GM12878 (cell line): ENCODE measurements around the gene SMAD2. TPM values are rescaled to one million over a fixed set of nuclear protein-coding genes. Genes with fewer than 3 reads are reported as not detected.

Source experiments
- ATAC-seq: fragments of 200-7000 bp; cut with Tn5 transposase; 3 replicates; pipeline ENCODE4 v1.9.1; 2020; ENCODE audit warnings: mild to moderate bottlenecking, moderate library complexity
- BruUV-seq: library from RNA; stranded (reverse); fragments of 400-500 nt; replicated peaks from 2 replicates; lab custom pipeline; 2021; lab: Mats Ljungman, UMichigan
- CTCF ChIA-PET: fragments of 300-600 bp; sonication (Branson Sonifier 250); formaldehyde crosslinking; extraction: SDS; loops from one replicate; lab custom pipeline; 2021; ENCODE audit warnings: inconsistent platforms; lab: Yijun Ruan, JAX
- POLR2A ChIA-PET: fragments of 350-600 bp; formaldehyde crosslinking; extraction: SDS; loops from one replicate; lab custom pipeline; 2021; ENCODE audit warnings: inconsistent platforms; lab: Charles Lee
- RAD21 ChIA-PET: fragments of 300-600 bp; sonication (Branson Sonifier 250); formaldehyde crosslinking; loops from one replicate; lab custom pipeline; 2023; ENCODE audit warnings: antibody characterized with exemption; ENCODE audit not compliant: unreplicated experiment; lab: Charles Lee
- SMC1A ChIA-PET: fragments of 300-600 bp; sonication (Branson Sonifier 250); formaldehyde crosslinking; loops from one replicate; lab custom pipeline; 2023; ENCODE audit not compliant: unreplicated experiment, uncharacterized antibody; lab: Charles Lee
- DNase-seq: peaks from one replicate; pipeline ENCODE4 v3.0.0-alpha.2; 2011; ENCODE audit warnings: low read depth, low spot score
- FAIRE-seq: peaks from 3 replicates; lab custom pipeline; 2011; peaks lifted over from hg19 to GRCh38; lab: Jason Lieb, UNC
- H2AFZ ChIP-seq: 2 replicates; pipeline ENCODE4 v1.6.0; 2011; ENCODE audit warnings: low read depth, low read length, control low read depth; ENCODE audit not compliant: control insufficient read depth
- H3K27ac ChIP-seq: 2 replicates; pipeline ENCODE4 v1.5.1; 2011; ENCODE audit warnings: control low read depth; ENCODE audit not compliant: control insufficient read depth, insufficient read depth
- H3K27me3 ChIP-seq, 2 experiments: replicated peaks in 1 of 2; 2 replicates each; pipeline versions ENCODE4 v1.6.0 to v1.6.1; 2011; ENCODE audit warnings: low read length in 1 of 2; ENCODE audit not compliant: control insufficient read depth in 2 of 2, insufficient read depth in 2 of 2
- H3K36me3 ChIP-seq, 2 experiments: 2 replicates each; pipeline ENCODE4 v1.5.1; 2011; ENCODE audit warnings: low read length in 1 of 2; ENCODE audit not compliant: control insufficient read depth in 2 of 2, insufficient read depth in 2 of 2
- H3K4me1 ChIP-seq: 2 replicates; pipeline ENCODE4 v1.6.1; 2011; ENCODE audit warnings: mild to moderate bottlenecking, low read length, moderate library complexity, mixed read lengths; ENCODE audit not compliant: control insufficient read depth, insufficient read depth
- H3K4me2 ChIP-seq: 2 replicates; pipeline ENCODE4 v1.6.0; 2011; ENCODE audit warnings: control low read depth; ENCODE audit not compliant: control insufficient read depth, insufficient read depth
- H3K4me3 ChIP-seq: fragments of 200-600 bp; sonication (generic); 2 replicates; pipeline ENCODE4 v1.5.1; 2016
- H3K79me2 ChIP-seq: 2 replicates; pipeline ENCODE4 v1.6.0; 2011; ENCODE audit warnings: low read length; ENCODE audit not compliant: control insufficient read depth, insufficient read depth
- H3K9ac ChIP-seq: 2 replicates; pipeline ENCODE4 v1.8.0; 2011; ENCODE audit warnings: low read length, control low read depth, mixed read lengths; ENCODE audit not compliant: control insufficient read depth, insufficient read depth
- H3K9me3 ChIP-seq: replicated peaks from 3 replicates; pipeline ENCODE4 v1.5.1; 2011; ENCODE audit warnings: mild to moderate bottlenecking, low read length; ENCODE audit not compliant: control insufficient read depth, insufficient read depth
- H4K20me1 ChIP-seq: 2 replicates; pipeline ENCODE4 v1.6.0; 2011; ENCODE audit not compliant: control insufficient read depth, insufficient read depth
- CREB1 ChIP-seq: IDR thresholded peaks from 2 replicates; pipeline ENCODE4 v1.6.1; 2012; ENCODE audit warnings: low read depth, mild to moderate bottlenecking, inconsistent platforms
- HDAC2 ChIP-seq: fragments of 200-600 bp; sonication (generic); IDR thresholded peaks from 2 replicates; pipeline ENCODE4 v1.6.1; 2017
- IKZF2 ChIP-seq, 2 experiments: fragments of 450-650 bp; IDR thresholded peaks; 2 replicates each; pipeline ENCODE4 v1.6.1; 2017; ENCODE audit warnings: mild to moderate bottlenecking in 2 of 2, moderate library complexity in 2 of 2
- MEF2B ChIP-seq: fragments of 450-650 bp; IDR thresholded peaks from 2 replicates; pipeline ENCODE4 v1.6.1; 2018; ENCODE audit warnings: mild to moderate bottlenecking, moderate library complexity; ENCODE audit not compliant: partially characterized antibody, poor library complexity, severe bottlenecking
- NBN ChIP-seq: fragments of 450-650 bp; IDR thresholded peaks from 2 replicates; pipeline ENCODE4 v1.6.1; 2016
- NFYA ChIP-seq: IDR thresholded peaks from 2 replicates; pipeline ENCODE4 v1.6.1; 2011; ENCODE audit warnings: low read depth, mild to moderate bottlenecking, low read length, improper control_type of control experiment, borderline replicate concordance
- SUZ12 ChIP-seq: fragments of 200-600 bp; sonication (generic); IDR thresholded peaks from one replicate; pipeline ENCODE4 v1.6.1; 2018; ENCODE audit warnings: antibody characterized with exemption, mild to moderate bottlenecking; ENCODE audit not compliant: unreplicated experiment
- USF2 ChIP-seq: IDR thresholded peaks from 2 replicates; pipeline ENCODE4 v1.6.1; 2011; ENCODE audit warnings: low read depth, low read length, improper control_type of control experiment, borderline replicate concordance
- ZZZ3 ChIP-seq: IDR thresholded peaks from 2 replicates; pipeline ENCODE4 v1.6.1; 2011; ENCODE audit warnings: low read depth; ENCODE audit not compliant: control insufficient read depth, insufficient read length
- WGBS: methylation state at CpG from one replicate; pipeline ENCODE4 v1.1.6; 2016; ENCODE audit warnings: low lambda C conversion rate; ENCODE audit not compliant: insufficient replicate concordance, insufficient coverage; ENCODE audit errors: missing lambda C conversion rate; 5-methylcytosine and 5-hydroxymethylcytosine counted together
- in situ Hi-C: fragments of 300-500 bp; cut with MboI; formaldehyde crosslinking; loops from 9 replicates; pipeline ENCODE4 v1.14.3; 2018; ENCODE audit warnings: mixed read lengths
- intact Hi-C: fragments of 100-400 bp; cut with micrococcal nuclease; formaldehyde crosslinking; loops from one replicate; pipeline ENCODE4 v1.14.2; 2022; ENCODE audit not compliant: unreplicated experiment
- polyA plus RNA-seq, 11 experiments: library from polyadenylated mRNA; depleted of rRNA in 4 of 11; unstranded in 6 of 11; stranded (reverse) in 5 of 11; fragments of >200 nt; fragmentation: Nextera tagmentation in 4 of 11; fragmentation: Illumina TruSeq in 1 of 11; extraction: Ambion mirVana in 4 of 11; extraction: Trizol in 1 of 11; gene quantifications; 1 replicate in 1 of 11; 2 replicates in 10 of 11; pipeline versions ENCODE4 v1.2.1 to v1.2.3, GENCODE V29; 2011 to 2016; ENCODE audit warnings: inconsistent platforms in 2 of 11, missing spikeins in 2 of 11, low read depth in 1 of 11
- total RNA-seq, 4 experiments: library from RNA; depleted of rRNA in 3 of 4; stranded (reverse); fragments of >200 nt in 3 of 4; fragmentation: Illumina TruSeq in 1 of 4; extraction: Trizol in 1 of 4; gene quantifications; 2 replicates each; pipeline versions ENCODE4 v1.2.1 to v1.2.3, GENCODE V29; 2013 to 2021
- TF ChIP-seq, protein P1 (sequence below): IDR thresholded peaks from 2 replicates; pipeline ENCODE4 v1.6.1; 2012; ENCODE audit warnings: improper control_type of control experiment, low read depth, low read length; ENCODE audit not compliant: insufficient replicate concordance

Gene SMAD2
- total and polyA plus RNA-seq, 10 of the 15 experiments (the other 5 are each of a cell fraction or from before 2014, with no cell fraction given): 28.8 to 111 (median 65.8) TPM

GRCh38 chr18:47901624-47902362, 28.7 kb downstream of the SMAD2 start (continued):
- 0 out of 2 replicates have a peak, but pooled peaks have one; percentile 59 for TF ChIP-seq NBN
- TF ChIP-seq MEF2B: peak; percentile 55
- peak in 1 of 2 experiments; percentile 20; a peak in 2 of 4 replicates for TF ChIP-seq IKZF2 (IDR thresholded peaks at IDR 0.05)
- TF ChIP-seq, all 136 proteins: peak for 13

- POLR2A ChIA-PET: interaction anchor here (1.0 to 1.7 kb wide), 4 partner anchors 11 to 32 kb away, joined by 3 to 6 read pairs (median 4); no protein-coding TSS in a partner anchor
- no peak overlapping the region for H3K4me2 ChIP-seq
- peaks cover 14% of the 10 kb centered on the region; the same call in 1 of the 2 replicates for H3K4me1 ChIP-seq
- WGBS: 96% methylated on average over 5 of the region's 5 CpGs
- no peaks in the 10 kb centered on the region; the same call in 1 of the 2 replicates for H4K20me1 ChIP-seq
- no peaks in the 10 kb centered on the region; a peak in 1 of 4 replicates for H3K27me3 ChIP-seq
- peaks cover 0 to 3% of the 10 kb centered on the region in 2 experiments; a peak in 3 of 4 replicates for H3K36me3 ChIP-seq
- TF ChIP-seq NBN: no peak
- TF ChIP-seq, protein P1, sequence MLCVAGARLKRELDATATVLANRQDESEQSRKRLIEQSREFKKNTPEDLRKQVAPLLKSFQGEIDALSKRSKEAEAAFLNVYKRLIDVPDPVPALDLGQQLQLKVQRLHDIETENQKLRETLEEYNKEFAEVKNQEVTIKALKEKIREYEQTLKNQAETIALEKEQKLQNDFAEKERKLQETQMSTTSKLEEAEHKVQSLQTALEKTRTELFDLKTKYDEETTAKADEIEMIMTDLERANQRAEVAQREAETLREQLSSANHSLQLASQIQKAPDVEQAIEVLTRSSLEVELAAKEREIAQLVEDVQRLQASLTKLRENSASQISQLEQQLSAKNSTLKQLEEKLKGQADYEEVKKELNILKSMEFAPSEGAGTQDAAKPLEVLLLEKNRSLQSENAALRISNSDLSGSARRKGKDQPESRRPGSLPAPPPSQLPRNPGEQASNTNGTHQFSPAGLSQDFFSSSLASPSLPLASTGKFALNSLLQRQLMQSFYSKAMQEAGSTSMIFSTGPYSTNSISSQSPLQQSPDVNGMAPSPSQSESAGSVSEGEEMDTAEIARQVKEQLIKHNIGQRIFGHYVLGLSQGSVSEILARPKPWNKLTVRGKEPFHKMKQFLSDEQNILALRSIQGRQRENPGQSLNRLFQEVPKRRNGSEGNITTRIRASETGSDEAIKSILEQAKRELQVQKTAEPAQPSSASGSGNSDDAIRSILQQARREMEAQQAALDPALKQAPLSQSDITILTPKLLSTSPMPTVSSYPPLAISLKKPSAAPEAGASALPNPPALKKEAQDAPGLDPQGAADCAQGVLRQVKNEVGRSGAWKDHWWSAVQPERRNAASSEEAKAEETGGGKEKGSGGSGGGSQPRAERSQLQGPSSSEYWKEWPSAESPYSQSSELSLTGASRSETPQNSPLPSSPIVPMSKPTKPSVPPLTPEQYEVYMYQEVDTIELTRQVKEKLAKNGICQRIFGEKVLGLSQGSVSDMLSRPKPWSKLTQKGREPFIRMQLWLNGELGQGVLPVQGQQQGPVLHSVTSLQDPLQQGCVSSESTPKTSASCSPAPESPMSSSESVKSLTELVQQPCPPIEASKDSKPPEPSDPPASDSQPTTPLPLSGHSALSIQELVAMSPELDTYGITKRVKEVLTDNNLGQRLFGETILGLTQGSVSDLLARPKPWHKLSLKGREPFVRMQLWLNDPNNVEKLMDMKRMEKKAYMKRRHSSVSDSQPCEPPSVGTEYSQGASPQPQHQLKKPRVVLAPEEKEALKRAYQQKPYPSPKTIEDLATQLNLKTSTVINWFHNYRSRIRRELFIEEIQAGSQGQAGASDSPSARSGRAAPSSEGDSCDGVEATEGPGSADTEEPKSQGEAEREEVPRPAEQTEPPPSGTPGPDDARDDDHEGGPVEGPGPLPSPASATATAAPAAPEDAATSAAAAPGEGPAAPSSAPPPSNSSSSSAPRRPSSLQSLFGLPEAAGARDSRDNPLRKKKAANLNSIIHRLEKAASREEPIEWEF: no peak
- no peak for TF ChIP-seq USF2
- no peak for TF ChIP-seq SUZ12
- no peak for TF ChIP-seq ZZZ3
- TF ChIP-seq CREB1: no peak
- no peak for TF ChIP-seq HDAC2
- no peak for TF ChIP-seq NFYA
- intact Hi-C loops (no loop called here), in situ Hi-C loops (no loop called here)
- FAIRE-seq (no peak), ATAC-seq (no peak), DNase-seq (no peak)
- peaks cover 70% of the 10 kb centered on the region for H3K79me2 ChIP-seq
- RAD21 ChIA-PET: interaction anchor here (1.4 to 2.1 kb wide), 2 partner anchors 9 to 19 kb away, joined by 4 to 6 read pairs; no protein-coding TSS in a partner anchor
- no peak overlapping the region for H3K27ac ChIP-seq
- CTCF ChIA-PET: interaction anchor here (0.6 to 1.4 kb wide), 7 partner anchors 15 to 787 kb away, joined by 3 to 4 read pairs (median 3); no protein-coding TSS in a partner anchor
- no peak overlapping the region for H2AFZ ChIP-seq
- BruUV-seq: no TSS peak
- no peak overlapping the region for H3K9ac ChIP-seq
- peaks cover 4% of the 10 kb centered on the region for H3K9me3 ChIP-seq
- no peak overlapping the region for H3K4me3 ChIP-seq
- SMC1A ChIA-PET: interaction anchor here (0.6 to 2.6 kb wide), 13 partner anchors 9 to 39 kb away, joined by 3 to 10 read pairs (median 5); no protein-coding TSS in a partner anchor
Observed at GRCh38 chr18:47899107-47899840, 31.2 kb downstream of the SMAD2 start.
